ENCODE data around the gene HDGF. TPM values are rescaled to one million over a fixed set of nuclear protein-coding genes. Genes with fewer than 3 reads are reported as not detected.
"Not testable (repeated sequence)": the region's sequence is repeated elsewhere in the genome, so short reads cannot be mapped to it uniquely, and the experiment has no call there.

The HDGF gene
- total RNA-seq, 1 donor from 2014 or later = 374 TPM

GRCh38 chr1:156776942-156777341 lies 25.5 kb upstream of the HDGF start:
- no peaks in the 10 kb centered on the region for H3K27me3 Mint-ChIP-seq (ENCODE audit: insufficient read depth)
- H3K4me1 Mint-ChIP-seq (ENCODE audit: low read depth) = peaks cover 48% of the 10 kb centered on the region
- DNase-seq (ENCODE audit: low spot score) = no peak
- peaks cover 23% of the 10 kb centered on the region for H3K36me3 Mint-ChIP-seq (ENCODE audit: low read depth)
- no peaks in the 10 kb centered on the region for H3K9me3 Mint-ChIP-seq
- H3K4me3 Mint-ChIP-seq = no peak overlapping the region
- intact Hi-C loops (cut with micrococcal nuclease) = no loop called here
- no peak overlapping the region for H3K27ac Mint-ChIP-seq

- no peak for DNase-seq (ENCODE audit: low spot score)
- Mint-ChIP-seq H3K27ac (no peak overlapping the region), H3K4me3 (no peak overlapping the region), H3K27me3 (ENCODE audit: insufficient read depth) (no peaks in the 10 kb centered on the region), H3K4me1 (ENCODE audit: low read depth) (peaks cover 44% of the 10 kb centered on the region), H3K9me3 (no peaks in the 10 kb centered on the region), H3K36me3 (ENCODE audit: low read depth) (peaks cover 22% of the 10 kb centered on the region)
- intact Hi-C loops (cut with micrococcal nuclease) = no loop called here
Measured at GRCh38 chr1:156775799-156776198, 24.3 kb upstream of the HDGF start.

GRCh38 chr1:156773607-156774006 lies 22.1 kb upstream of the HDGF start:
- Mint-ChIP-seq H3K4me1 (ENCODE audit: low read depth) (peaks cover 64% of the 10 kb centered on the region), H3K9me3 (no peaks in the 10 kb centered on the region), H3K36me3 (ENCODE audit: low read depth) (peaks cover 33% of the 10 kb centered on the region), H3K4me3 (no peak overlapping the region), H3K27ac (no peak overlapping the region), H3K27me3 (ENCODE audit: insufficient read depth) (no peaks in the 10 kb centered on the region)
- DNase-seq (ENCODE audit: low spot score) = no peak
- intact Hi-C loops (cut with micrococcal nuclease) = no loop called here

GRCh38 chr1:156772728-156773497 lies 21.4 kb upstream of the HDGF start:
- no peaks in the 10 kb centered on the region for H3K9me3 Mint-ChIP-seq
- no peak overlapping the region for H3K4me3 Mint-ChIP-seq
- H3K4me1 Mint-ChIP-seq (ENCODE audit: low read depth) = peaks cover 63% of the 10 kb centered on the region
- H3K27me3 Mint-ChIP-seq (ENCODE audit: insufficient read depth) = no peaks in the 10 kb centered on the region
- no peak overlapping the region for H3K27ac Mint-ChIP-seq
- intact Hi-C loops (cut with micrococcal nuclease) = no loop called here
- peaks cover 33% of the 10 kb centered on the region for H3K36me3 Mint-ChIP-seq (ENCODE audit: low read depth)
- no peak for DNase-seq (ENCODE audit: low spot score)

GRCh38 chr1:156772222-156772621 lies 20.7 kb upstream of the HDGF start:
- Mint-ChIP-seq H3K9me3 (no peaks in the 10 kb centered on the region), H3K4me3 (no peak overlapping the region), H3K4me1 (ENCODE audit: low read depth) (peaks cover 57% of the 10 kb centered on the region)

GRCh38 chr1:156768610-156769295 lies 17.3 kb upstream of the HDGF start:
- H3K36me3 Mint-ChIP-seq (ENCODE audit: low read depth) = peaks cover 28% of the 10 kb centered on the region
- DNase-seq (ENCODE audit: low spot score) = no peak
- H3K4me3 Mint-ChIP-seq = no peak overlapping the region
- intact Hi-C loops (cut with micrococcal nuclease) = loop anchor here (5.0 kb wide), 3 partner anchors 81 to 716 kb away; partner anchors contain the start of genes GPATCH4, LAMTOR2 and UBQLN4
- H3K27ac Mint-ChIP-seq = no peak overlapping the region
- peaks cover 61% of the 10 kb centered on the region for H3K4me1 Mint-ChIP-seq (ENCODE audit: low read depth)
- no peaks in the 10 kb centered on the region for H3K27me3 Mint-ChIP-seq (ENCODE audit: insufficient read depth)
- H3K9me3 Mint-ChIP-seq = no peaks in the 10 kb centered on the region

More at GRCh38 chr1:156772222-156772621, 20.7 kb upstream of the HDGF start:
- Mint-ChIP-seq H3K36me3 (ENCODE audit: low read depth) (peaks cover 33% of the 10 kb centered on the region), H3K27ac (no peak overlapping the region), H3K27me3 (ENCODE audit: insufficient read depth) (no peaks in the 10 kb centered on the region)
- no peak for DNase-seq (ENCODE audit: low spot score)
- intact Hi-C loops (cut with micrococcal nuclease) = no loop called here

GRCh38 chr1:156767879-156768604 lies 16.6 kb upstream of the HDGF start:
- H3K27me3 Mint-ChIP-seq (ENCODE audit: insufficient read depth) = no peaks in the 10 kb centered on the region
- no peaks in the 10 kb centered on the region for H3K9me3 Mint-ChIP-seq
- no peak overlapping the region for H3K4me3 Mint-ChIP-seq
- intact Hi-C loops (cut with micrococcal nuclease) = loop anchor here (1.0 to 5.0 kb wide), 12 partner anchors 17 to 716 kb away; partner anchors contain the start of genes CCT3, GPATCH4, HDGF and ISG20L2
- peaks cover 54% of the 10 kb centered on the region for H3K4me1 Mint-ChIP-seq (ENCODE audit: low read depth)
- peak; percentile 47 for DNase-seq (ENCODE audit: low spot score)
- H3K27ac Mint-ChIP-seq = no peak overlapping the region
- peaks cover 22% of the 10 kb centered on the region for H3K36me3 Mint-ChIP-seq (ENCODE audit: low read depth)

GRCh38 chr1:156767101-156767878 lies 15.8 kb upstream of the HDGF start, which contains the start of gene PRCC:
PRCC (plus strand) TSS chr1:156767535; CDS start chr1:156767772, 237 bp downstream.
- Mint-ChIP-seq H3K4me1 (ENCODE audit: low read depth) (peaks cover 46% of the 10 kb centered on the region), H3K4me3 (no peak within 1 kb of the TSS), H3K36me3 (ENCODE audit: low read depth) (peaks cover 17% of the 10 kb centered on the region), H3K27ac (no peak within 1 kb of the TSS), H3K9me3 (no peaks in the 10 kb centered on the region), H3K27me3 (ENCODE audit: insufficient read depth) (no peaks in the 10 kb centered on the region)
- peak; percentile 97 for DNase-seq (ENCODE audit: low spot score)
- intact Hi-C loops (cut with micrococcal nuclease) = loop anchor here (1.0 to 5.0 kb wide), 12 partner anchors 16 to 715 kb away; partner anchors contain the start of genes CCT3, GPATCH4, HDGF and ISG20L2

- DNase-seq (ENCODE audit: low spot score) = no peak
- intact Hi-C loops (cut with micrococcal nuclease) = loop anchor here (1.0 to 5.0 kb wide), 12 partner anchors 15 to 714 kb away; partner anchors contain the start of genes CCT3, GPATCH4, HDGF and ISG20L2
- Mint-ChIP-seq H3K27me3 (ENCODE audit: insufficient read depth) (no peaks in the 10 kb centered on the region), H3K27ac (no peak overlapping the region), H3K4me3 (no peak overlapping the region), H3K4me1 (ENCODE audit: low read depth) (peaks cover 42% of the 10 kb centered on the region), H3K36me3 (ENCODE audit: low read depth) (peaks cover 17% of the 10 kb centered on the region), H3K9me3 (no peaks in the 10 kb centered on the region)
Measured at GRCh38 chr1:156766298-156767100, 15.0 kb upstream of the HDGF start.

- peaks cover 10% of the 10 kb centered on the region for H3K36me3 Mint-ChIP-seq (ENCODE audit: low read depth)
- no peak overlapping the region for H3K27ac Mint-ChIP-seq
- intact Hi-C loops (cut with micrococcal nuclease) = loop anchor here (2.0 to 5.0 kb wide), 5 partner anchors 78 to 713 kb away; partner anchors contain the start of genes GPATCH4, LAMTOR2, SMG5 and UBQLN4
- H3K4me3 Mint-ChIP-seq = no peak overlapping the region
- H3K9me3 Mint-ChIP-seq = no peaks in the 10 kb centered on the region
- H3K27me3 Mint-ChIP-seq (ENCODE audit: insufficient read depth) = no peaks in the 10 kb centered on the region
- peaks cover 34% of the 10 kb centered on the region for H3K4me1 Mint-ChIP-seq (ENCODE audit: low read depth)
- DNase-seq (ENCODE audit: low spot score) = no peak
Measured at GRCh38 chr1:156765666-156766065, 14.2 kb upstream of the HDGF start.

- intact Hi-C loops (cut with micrococcal nuclease) = loop anchor here (5.0 kb wide), 3 partner anchors 78 to 713 kb away; partner anchors contain the start of genes GPATCH4, LAMTOR2 and UBQLN4
- not testable (repeated sequence) for H3K4me3 Mint-ChIP-seq; H3K9me3 Mint-ChIP-seq; H3K36me3 Mint-ChIP-seq (ENCODE audit: low read depth); H3K27me3 Mint-ChIP-seq (ENCODE audit: insufficient read depth); H3K27ac Mint-ChIP-seq; DNase-seq (ENCODE audit: low spot score)
- H3K4me1 Mint-ChIP-seq (ENCODE audit: low read depth) = peaks cover 30% of the 10 kb centered on the region
Measured at GRCh38 chr1:156765136-156765535, 13.7 kb upstream of the HDGF start.

All from activated T-helper 1 cell treated with anti-CD3 and anti-CD28 coated beads, Interleukin-12 subunit alpha, Interleukin-12 subunit beta, Interleukin-2, Interleukin-4 antibody, amounts not matched to agents 30 ng/mL and 10 ng/mL and 1 ng/mL, durations not matched to agents 14 hours and 24 hours and 36 hours (primary cell).